IMR-90 (cell line): ENCODE results near the gene PALLD. TPM values are rescaled to one million over a fixed set of nuclear protein-coding genes. Genes with fewer than 3 reads are reported as not detected.

ENCODE experiments used
- ATAC-seq: fragments of 200-7000 bp; cut with Tn5 transposase; 2 replicates; pipeline ENCODE4 v1.9.1; 2020; ENCODE audit warnings: low read depth, mild to moderate bottlenecking, moderate library complexity
- BruUV-seq: library from RNA; stranded (reverse); fragments of 400-500 nt; replicated peaks from 2 replicates; lab custom pipeline; 2021; lab: Mats Ljungman, UMichigan
- CTCF ChIA-PET: fragments of 300-600 bp; formaldehyde crosslinking; extraction: SDS; loops from one replicate; lab custom pipeline; 2021; ENCODE audit warnings: antibody characterized with exemption; lab: Yijun Ruan, JAX
- POLR2A ChIA-PET: fragments of 300-600 bp; sonication (Branson Sonifier 250); formaldehyde crosslinking; loops from one replicate; lab custom pipeline; 2022; ENCODE audit warnings: antibody characterized with exemption; ENCODE audit not compliant: unreplicated experiment; lab: Charles Lee
- DNase-seq: peaks from one replicate; pipeline ENCODE4 v3.0.0; 2013
- H2AFZ ChIP-seq: replicated peaks from 2 replicates; pipeline ENCODE3; 2013; ENCODE audit warnings: low read length, mild to moderate bottlenecking; ENCODE audit not compliant: poor library complexity
- H2AK5ac ChIP-seq: 2 replicates; pipeline ENCODE4 v1.6.1; 2013; ENCODE audit warnings: low read depth, low read length, inconsistent platforms
- H2AK9ac ChIP-seq: replicated peaks from 2 replicates; pipeline ENCODE3; 2013; ENCODE audit warnings: mild to moderate bottlenecking, low read depth, low read length, moderate library complexity; ENCODE audit not compliant: poor library complexity
- H2BK120ac ChIP-seq: 2 replicates; pipeline ENCODE4 v1.6.1; 2013; ENCODE audit warnings: low read depth, low read length, inconsistent platforms
- H2BK15ac ChIP-seq: 3 replicates; pipeline ENCODE4 v1.6.1; 2013; ENCODE audit warnings: low read depth, low read length, inconsistent platforms
- H2BK20ac ChIP-seq: 2 replicates; pipeline ENCODE4 v1.6.1; 2013; ENCODE audit warnings: low read depth, mild to moderate bottlenecking, inconsistent platforms, low read length, moderate library complexity
- H2BK5ac ChIP-seq: 2 replicates; pipeline ENCODE4 v1.6.1; 2013; ENCODE audit warnings: mild to moderate bottlenecking, low read depth, low read length, inconsistent platforms; ENCODE audit not compliant: poor library complexity, severe bottlenecking
- H3K14ac ChIP-seq: replicated peaks from 2 replicates; pipeline ENCODE4 v1.6.1; 2013; ENCODE audit warnings: low read depth, low read length, inconsistent platforms
- H3K18ac ChIP-seq: 2 replicates; pipeline ENCODE4 v1.6.1; 2013; ENCODE audit warnings: low read depth, low read length, control low read depth
- H3K23ac ChIP-seq: 2 replicates; pipeline ENCODE4 v1.6.1; 2013; ENCODE audit warnings: low read depth, low read length, inconsistent platforms
- H3K27ac ChIP-seq: 2 replicates; pipeline ENCODE4 v1.5.1; 2013; ENCODE audit warnings: mild to moderate bottlenecking, control low read depth, low read length; ENCODE audit not compliant: insufficient read depth
- H3K27me3 ChIP-seq: 2 replicates; pipeline ENCODE4 v1.6.1; 2013; ENCODE audit warnings: low read length; ENCODE audit not compliant: control insufficient read depth, insufficient read depth
- H3K36me3 ChIP-seq: 2 replicates; pipeline ENCODE4 v1.6.1; 2013; ENCODE audit warnings: low read length, mixed read lengths; ENCODE audit not compliant: control insufficient read depth, insufficient read depth
- H3K4ac ChIP-seq: 2 replicates; pipeline ENCODE4 v1.6.1; 2013; ENCODE audit warnings: low read depth, low read length, inconsistent platforms
- H3K4me1 ChIP-seq: 2 replicates; pipeline ENCODE4 v1.6.1; 2013; ENCODE audit warnings: low read length, mixed read lengths; ENCODE audit not compliant: control insufficient read depth, insufficient read depth
- H3K4me2 ChIP-seq: 2 replicates; pipeline ENCODE4 v1.6.1; 2013; ENCODE audit warnings: low read depth, mild to moderate bottlenecking, control low read depth, low read length, moderate library complexity
- H3K4me3 ChIP-seq: 2 replicates; pipeline ENCODE4 v1.5.1; 2013; ENCODE audit warnings: low read depth, mild to moderate bottlenecking, control low read depth, low read length, moderate library complexity; ENCODE audit not compliant: insufficient read depth
- H3K56ac ChIP-seq: 2 replicates; pipeline ENCODE4 v1.6.1; 2013; ENCODE audit warnings: low read length, inconsistent platforms; ENCODE audit not compliant: insufficient read depth; ENCODE audit errors: extremely low read depth
- H3K79me1 ChIP-seq, 2 experiments: 2 replicates each; pipeline ENCODE4 v1.6.1; 2013; ENCODE audit warnings: low read length in 2 of 2, inconsistent platforms in 1 of 2, low read depth in 1 of 2
- H3K9ac ChIP-seq: 2 replicates; pipeline ENCODE4 v1.6.1; 2013; ENCODE audit warnings: low read depth, low read length, control low read depth
- H3K9me1 ChIP-seq: 2 replicates; pipeline ENCODE4 v1.6.1; 2013; ENCODE audit warnings: low read length, inconsistent platforms; ENCODE audit not compliant: insufficient read depth
- H3K9me3 ChIP-seq: 2 replicates; pipeline ENCODE4 v1.6.1; 2013; ENCODE audit warnings: low read length; ENCODE audit not compliant: control insufficient read depth, insufficient read depth
- H4K20me1 ChIP-seq: 2 replicates; pipeline ENCODE4 v1.6.1; 2013; ENCODE audit warnings: low read length, inconsistent platforms; ENCODE audit not compliant: insufficient read depth
- H4K5ac ChIP-seq: 2 replicates; pipeline ENCODE4 v1.6.1; 2013; ENCODE audit warnings: mild to moderate bottlenecking, low read depth, low read length, control low read depth
- H4K8ac ChIP-seq, 2 experiments: 2 replicates each; pipeline ENCODE4 v1.6.1; 2013; ENCODE audit warnings: low read depth in 2 of 2, low read length in 2 of 2, control low read depth in 1 of 2, inconsistent platforms in 1 of 2
- H4K91ac ChIP-seq: 2 replicates; pipeline ENCODE4 v1.6.1; 2013; ENCODE audit warnings: low read depth, low read length, inconsistent platforms; ENCODE audit not compliant: insufficient read depth
- CEBPB ChIP-seq: IDR thresholded peaks from 2 replicates; pipeline ENCODE4 v1.6.1; 2012; ENCODE audit warnings: low read depth, low read length, improper control_type of control experiment
- CHD1 ChIP-seq: IDR thresholded peaks from 2 replicates; pipeline ENCODE4 v1.6.1; 2012; ENCODE audit warnings: low read depth, low read length, improper control_type of control experiment
- MAFK ChIP-seq: IDR thresholded peaks from 2 replicates; pipeline ENCODE4 v1.6.1; 2012; ENCODE audit warnings: low read depth, low read length, improper control_type of control experiment
- RAD21 ChIP-seq: IDR thresholded peaks from 2 replicates; pipeline ENCODE4 v1.6.1; 2012; ENCODE audit warnings: low read length, improper control_type of control experiment
- SMC3 ChIP-seq: fragments of 150-350 bp; IDR thresholded peaks from 2 replicates; pipeline ENCODE4 v1.6.1; 2016; ENCODE audit warnings: low read depth, mild to moderate bottlenecking, antibody characterized with exemption, low read length, moderate library complexity
- WGBS, 2 experiments: methylation state at CpG; one replicate each; pipeline versions ENCODE4 v1.1.5 to v1.1.7; 2013; ENCODE audit warnings: missing lambda C conversion rate in 2 of 2; ENCODE audit not compliant: insufficient read length in 1 of 2; ENCODE audit errors: extremely low coverage in 2 of 2; 5-methylcytosine and 5-hydroxymethylcytosine counted together
- dilution Hi-C: fragments of 300-500 bp; cut with HindIII; formaldehyde crosslinking; loops from one replicate; pipeline ENCODE4 v1.14.3; 2018; ENCODE audit warnings: low sequenced_read_pairs; ENCODE audit not compliant: unreplicated experiment
- in situ Hi-C: fragments of 300-500 bp; cut with MboI; formaldehyde crosslinking; loops from 3 replicates; pipeline ENCODE4 v1.14.3; 2019; ENCODE audit warnings: low sequenced_read_pairs, inconsistent platforms, mixed read lengths
- intact Hi-C: fragments of 100-400 bp; cut with micrococcal nuclease; formaldehyde crosslinking; loops from 2 replicates; pipeline ENCODE4 v1.10.0; 2022
- polyA plus RNA-seq, 3 experiments: library from polyadenylated mRNA; depleted of rRNA; stranded (reverse); fragments of >200 nt; gene quantifications; 2 replicates each; pipeline ENCODE4 v1.2.3, GENCODE V29; 2012; ENCODE audit warnings: low replicate concordance in 1 of 3
- total RNA-seq: library from RNA; depleted of rRNA; stranded (reverse); fragments of >200 nt; gene quantifications from 2 replicates; pipeline ENCODE4 v1.2.3, GENCODE V29; 2012

PALLD gene
- total and polyA plus RNA-seq, 2 of the 4 experiments (the other 2 are of a cell fraction), result 91.0 to 91.9 TPM

- Histone ChIP-seq H3K18ac (peak overlapping the region; percentile 75), H3K27ac (peak overlapping the region; percentile 69), H2AFZ (no peak overlapping the region), H3K27me3 (no peaks in the 10 kb centered on the region), H3K4me2 (peak overlapping the region; percentile 91), H3K4me1 (peaks cover 25% of the 10 kb centered on the region), H3K56ac (peak overlapping the region; percentile 57; the same call in 1 of the 2 replicates), H4K91ac (peak overlapping the region; percentile 43), H3K4ac (peak overlapping the region; percentile 61), H4K20me1 (peaks cover 44% of the 10 kb centered on the region; the same call in 1 of the 2 replicates), H3K14ac (peak overlapping the region; percentile 57), H4K5ac (peak overlapping the region; percentile 81), H3K4me3 (peak overlapping the region; percentile 24; the same call in 1 of the 2 replicates), H2BK120ac (peak overlapping the region; percentile 88), H3K23ac (peak overlapping the region; percentile 87), H2BK5ac (peak overlapping the region; percentile 93), H3K36me3 (peaks cover 15% of the 10 kb centered on the region), H3K9me1 (peaks cover 9% of the 10 kb centered on the region), H3K79me1 (peaks cover 22 to 74% of the 10 kb centered on the region in 2 experiments), H2AK9ac (peak overlapping the region; percentile 44), H2BK15ac (peak overlapping the region; percentile 9; the same call in 1 of the 3 replicates), H2BK20ac (peak overlapping the region; percentile 34), H3K9ac (peak overlapping the region; percentile 63), H3K9me3 (no peaks in the 10 kb centered on the region), H4K8ac (peak overlapping the region; percentile 1 to 72; a peak in 3 of 4 replicates), H2AK5ac (peak overlapping the region; percentile 73)
- peak; percentile 28 for ATAC-seq
- in situ Hi-C loops (no loop called here), intact Hi-C loops (loop anchor here (5.0 to 10.0 kb wide), 2 partner anchors 136 to 333 kb away; no protein-coding TSS in a partner anchor), dilution Hi-C loops (no loop called here)
- no peak for DNase-seq
- ChIA-PET POLR2A (no interaction called here), CTCF (interaction anchor here (0.5 to 1.6 kb wide), 3 partner anchors 30 to 138 kb away, joined by 3 to 4 read pairs (median 4); no protein-coding TSS in a partner anchor)
- no TSS peak for BruUV-seq
- WGBS, 2 experiments, result no CpG with 5 or more reads among the region's 4 CpGs
- TF ChIP-seq SMC3 (no peak), CEBPB (peak; percentile 89), MAFK (peak; percentile 88), CHD1 (no peak), RAD21 (no peak)
Measured at GRCh38 chr4:168847771-168848502, 351.1 kb downstream of the PALLD start.
